SW480 (cell line): ENCODE data around the gene SND1.
A peak's percentile ranks its signal among the peaks of the same experiment; 100 is the strongest.

Experiments
- DNase-seq: peaks from one replicate; pipeline ENCODE4 v3.0.0-alpha.2; 2016; ENCODE audit warnings: low spot score

The SND1 gene

GRCh38 chr7:127907110-127908040 lies 255.4 kb downstream of the SND1 start:
- peak; percentile 72 for DNase-seq

GRCh38 chr7:127908430-127909258 lies 256.6 kb downstream of the SND1 start:
- no peak for DNase-seq

- no peak for DNase-seq
These were observed 257.6 kb downstream of the SND1 start for GRCh38 chr7:127909424-127910152.

- DNase-seq = no peak
These were observed 258.7 kb downstream of the SND1 start for GRCh38 chr7:127910670-127911069.

- no peak for DNase-seq
These were observed 260.0 kb downstream of the SND1 start for GRCh38 chr7:127911968-127912511.

GRCh38 chr7:127912901-127913300 lies 260.9 kb downstream of the SND1 start:
- DNase-seq = peak; percentile 9

- no peak for DNase-seq
These were observed 261.7 kb downstream of the SND1 start for GRCh38 chr7:127913686-127914085.

- DNase-seq = no peak
These were observed 262.7 kb downstream of the SND1 start for GRCh38 chr7:127914693-127915092.

- DNase-seq = no peak
These were observed 264.7 kb downstream of the SND1 start for GRCh38 chr7:127916735-127917134.

- no peak for DNase-seq
These were observed 266.1 kb downstream of the SND1 start for GRCh38 chr7:127918130-127918529.

GRCh38 chr7:127920787-127921438 lies 268.9 kb downstream of the SND1 start:
- DNase-seq = no peak

GRCh38 chr7:127922656-127923055 lies 270.7 kb downstream of the SND1 start:
- DNase-seq = no peak

- DNase-seq = no peak
These were observed 272.9 kb downstream of the SND1 start for GRCh38 chr7:127924874-127925273.

- DNase-seq = no peak
These were observed 275.3 kb downstream of the SND1 start for GRCh38 chr7:127927348-127927696.

- DNase-seq = no peak
These were observed 276.2 kb downstream of the SND1 start for GRCh38 chr7:127928222-127928621.

- DNase-seq = no peak
These were observed 276.9 kb downstream of the SND1 start for GRCh38 chr7:127928852-127929251.

GRCh38 chr7:127930341-127931328 lies 278.6 kb downstream of the SND1 start:
- DNase-seq = no peak

GRCh38 chr7:127932076-127932475 lies 280.1 kb downstream of the SND1 start:
- DNase-seq = no peak

- DNase-seq = no peak
These were observed 280.5 kb downstream of the SND1 start for GRCh38 chr7:127932496-127932895.

- DNase-seq = no peak
These were observed 281.2 kb downstream of the SND1 start for GRCh38 chr7:127933146-127933545.
